K562 (cell line): ENCODE data around the gene PPM1F. TPM values are rescaled to one million over a fixed set of nuclear protein-coding genes. Genes with fewer than 3 reads are reported as not detected.

Source experiments
- ATAC-seq: fragments of 200-7000 bp; cut with Tn5 transposase; 3 replicates; pipeline ENCODE4 v1.9.1; 2020; ENCODE audit warnings: moderate library complexity
- BruUV-seq: library from RNA; stranded (reverse); fragments of 400-500 nt; replicated peaks from 2 replicates; lab custom pipeline; 2021; lab: Mats Ljungman, UMichigan
- CTCF ChIA-PET: fragments of 300-600 bp; formaldehyde crosslinking; extraction: SDS; loops from one replicate; lab custom pipeline; 2021; ENCODE audit warnings: low intra/inter-chr PET ratio; lab: Yijun Ruan, JAX
- POLR2A ChIA-PET: fragments of 300-600, 350-650 bp; sonication (Branson Sonifier 250); formaldehyde crosslinking; extraction: SDS; loops from one replicate; lab custom pipeline; 2021; ENCODE audit warnings: antibody characterized with exemption, inconsistent platforms; lab: Yijun Ruan, JAX
- DNase-seq, 4 experiments: peaks; one replicate each; pipeline versions ENCODE4 v3.0.0 to v3.0.0-alpha.2; 2011 to 2018; ENCODE audit warnings: low spot score in 3 of 4, mixed read lengths in 3 of 4; ENCODE audit errors: extremely low read depth in 1 of 4
- FAIRE-seq: peaks from 2 replicates; lab custom pipeline; 2011; peaks lifted over from hg19 to GRCh38; lab: Jason Lieb, UNC
- H2AFZ ChIP-seq: 2 replicates; pipeline ENCODE4 v1.6.0; 2011; ENCODE audit warnings: low read depth, low read length, control low read depth, inconsistent platforms
- H3K27ac ChIP-seq: fragments of 200-600 bp; 3 replicates; pipeline ENCODE4 v1.8.0; 2011; ENCODE audit warnings: low read depth, mild to moderate bottlenecking, control low read depth, inconsistent platforms, low read length, moderate library complexity, mixed read lengths; ENCODE audit errors: extremely low read depth
- H3K27me3 ChIP-seq, 2 experiments: fragments of 300-600 bp in 1 of 2; 2 replicates in 1 of 2; 3 replicates in 1 of 2; pipeline versions ENCODE4 v1.6.0 to v1.8.0; 2011; ENCODE audit warnings: inconsistent platforms in 2 of 2, low read length in 2 of 2, mild to moderate bottlenecking in 1 of 2, mixed read lengths in 1 of 2, moderate library complexity in 1 of 2; ENCODE audit not compliant: control insufficient read depth in 2 of 2, insufficient read depth in 2 of 2
- H3K36me3 ChIP-seq: fragments of 300-600 bp; 3 replicates; pipeline ENCODE4 v1.8.0; 2011; ENCODE audit warnings: mild to moderate bottlenecking, low read length, inconsistent platforms; ENCODE audit not compliant: control insufficient read depth, insufficient read depth
- H3K4me1 ChIP-seq, 2 experiments: fragments of 200-600 bp in 1 of 2; replicated peaks in 1 of 2; 2 replicates in 1 of 2; 3 replicates in 1 of 2; pipeline versions ENCODE4 v1.5.1 to v1.8.0; 2011; ENCODE audit warnings: inconsistent platforms in 2 of 2, low read length in 2 of 2, mild to moderate bottlenecking in 1 of 2, mixed read lengths in 1 of 2, moderate library complexity in 1 of 2; ENCODE audit not compliant: control insufficient read depth in 2 of 2, insufficient read depth in 2 of 2
- H3K4me2 ChIP-seq: 2 replicates; pipeline ENCODE4 v1.6.1; 2011; ENCODE audit warnings: low read length, control low read depth, inconsistent platforms, mixed read lengths; ENCODE audit not compliant: insufficient read depth
- H3K4me3 ChIP-seq: fragments of 200-600 bp; sonication (generic), shearing (Covaris generic); 2 replicates; pipeline ENCODE4 v1.5.1; 2016; ENCODE audit warnings: control low read depth, inconsistent platforms
- H3K79me2 ChIP-seq: fragments of 200-600 bp; 3 replicates; pipeline ENCODE4 v1.8.0; 2011; ENCODE audit warnings: low read length, inconsistent platforms; ENCODE audit not compliant: control insufficient read depth, insufficient read depth
- H3K9ac ChIP-seq, 2 experiments: 2 replicates each; pipeline versions ENCODE4 v1.6.0 to v1.6.1; 2011; ENCODE audit warnings: low read depth in 2 of 2, low read length in 2 of 2, control low read depth in 1 of 2, inconsistent platforms in 1 of 2, mild to moderate bottlenecking in 1 of 2, mixed read lengths in 1 of 2; ENCODE audit not compliant: insufficient read depth in 1 of 2
- H3K9me1 ChIP-seq: one replicate; pipeline ENCODE4 v1.6.0; 2011; ENCODE audit warnings: inconsistent platforms, mild to moderate bottlenecking, low read length, moderate library complexity; ENCODE audit not compliant: control insufficient read depth, insufficient read depth
- H3K9me3 ChIP-seq: replicated peaks from 2 replicates; pipeline ENCODE4 v1.5.1; 2011; ENCODE audit warnings: low read depth, low read length, inconsistent platforms; ENCODE audit not compliant: control insufficient read depth, insufficient read depth
- H4K20me1 ChIP-seq: replicated peaks from 2 replicates; pipeline ENCODE4 v1.6.1; 2011; ENCODE audit warnings: low read length, inconsistent platforms, mixed read lengths; ENCODE audit not compliant: control insufficient read depth, insufficient read depth
- ZNF23 ChIP-seq: fragments of 250-450 bp; sonication (Bioruptor Pico); IDR thresholded peaks from 2 replicates; pipeline ENCODE4 v1.4.0; 2020; ENCODE audit warnings: mild to moderate bottlenecking
- WGBS: fragments of 100-300 bp; shearing (Covaris generic); methylation state at CpG from one replicate; pipeline ENCODE4 v1.1.6; 2016; ENCODE audit warnings: low coverage, mixed read lengths; ENCODE audit not compliant: insufficient coverage; ENCODE audit errors: missing lambda C conversion rate; 5-methylcytosine and 5-hydroxymethylcytosine counted together
- in situ Hi-C: fragments of 300-500 bp; cut with MboI; formaldehyde crosslinking; loops from 4 replicates; pipeline ENCODE4 v1.15.0; 2018; ENCODE audit warnings: inconsistent platforms, mixed read lengths
- intact Hi-C: fragments of 100-400 bp; cut with micrococcal nuclease; formaldehyde crosslinking; loops from 2 replicates; pipeline ENCODE4 v1.14.2; 2022
- polyA plus RNA-seq, 8 experiments: library from polyadenylated mRNA; depleted of rRNA in 4 of 8; stranded (reverse) in 5 of 8; unstranded in 3 of 8; fragments of >200 nt; fragmentation: Nextera tagmentation in 2 of 8; fragmentation: Illumina TruSeq in 1 of 8; extraction: Ambion mirVana in 2 of 8; extraction: Trizol in 1 of 8; gene quantifications; 2 replicates each; pipeline versions ENCODE4 v1.2.1 to v1.2.3, GENCODE V29; 2011 to 2014; ENCODE audit warnings: inconsistent platforms in 1 of 8, missing spikeins in 1 of 8
- total RNA-seq, 7 experiments: library from RNA; depleted of rRNA in 6 of 7; stranded (reverse); fragments of >200 nt in 6 of 7; fragmentation: Illumina TruSeq in 2 of 7; extraction: Trizol in 2 of 7; gene quantifications; 2 replicates each; pipeline versions ENCODE4 v1.2.1 to v1.2.3, GENCODE V29; 2011 to 2021; ENCODE audit warnings: low replicate concordance in 1 of 7
- TF ChIP-seq, protein P1 (sequence below), 2 experiments: fragments of 450-650 bp in 1 of 2; sonication (generic) in 1 of 2; formaldehyde crosslinking; conservative IDR thresholded peaks; 2 replicates each; pipeline versions ENCODE4 v1.4.0 to v1.8.1; 2020 to 2022; ENCODE audit warnings: mild to moderate bottlenecking in 1 of 2, missing genetic modification reagents in 1 of 2
- TF ChIP-seq, protein P2 (sequence below): sonication (generic); formaldehyde crosslinking; IDR thresholded peaks from 2 replicates; pipeline ENCODE4 v1.8.1; 2023; ENCODE audit warnings: mild to moderate bottlenecking, missing genetic modification reagents

The PPM1F gene
- total and polyA plus RNA-seq, 9 of the 15 experiments (the other 6 are each of a cell fraction or from before 2014, with no cell fraction given): 2.1 to 159 (median 64.0) TPM

DNA sequence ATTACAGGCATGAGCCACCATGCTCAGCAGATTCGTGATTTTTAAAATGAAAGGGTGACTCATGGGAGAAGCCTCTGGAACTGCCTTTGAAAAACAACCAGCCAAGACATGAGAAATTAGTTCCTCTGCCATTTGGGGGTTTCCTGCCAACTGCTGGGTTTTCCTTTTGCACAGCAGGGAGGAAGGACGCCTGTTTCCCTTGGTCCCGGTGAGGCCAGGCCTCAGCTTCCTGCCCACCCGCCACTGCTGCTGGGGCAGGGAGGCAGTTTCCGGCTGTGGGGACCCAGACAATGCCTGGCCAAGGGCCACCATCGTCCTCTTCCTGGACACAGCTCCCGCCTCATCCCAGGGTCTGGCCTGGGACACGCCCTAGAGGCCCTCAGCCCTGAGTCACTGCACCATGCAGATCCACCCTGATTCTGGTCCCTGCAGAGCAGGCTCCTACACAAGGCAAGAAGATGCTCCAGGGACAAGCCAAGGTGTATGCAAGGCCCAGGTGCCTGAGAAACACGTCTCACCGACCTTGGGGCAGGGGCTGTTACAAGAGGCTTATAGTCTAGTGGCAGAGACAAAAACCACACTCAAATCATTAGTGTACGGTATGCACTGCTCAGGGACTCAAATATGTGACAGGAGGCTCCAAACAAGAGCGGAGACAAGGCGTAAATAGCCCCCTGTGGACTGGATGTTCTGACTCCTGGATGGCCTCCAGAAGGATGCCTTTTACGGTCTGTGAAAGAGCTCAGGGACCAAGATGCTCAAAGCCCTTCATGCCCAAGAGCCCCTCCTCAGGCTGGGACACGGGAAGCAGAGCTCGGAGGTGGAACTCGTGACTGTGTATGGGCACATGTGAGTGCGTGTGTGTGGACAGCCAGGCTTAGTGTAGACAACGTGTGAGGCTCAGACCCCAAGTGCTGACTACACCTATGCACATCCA lies 10.0 kb downstream of the PPM1F start (continued):
- TF ChIP-seq, protein P1, sequence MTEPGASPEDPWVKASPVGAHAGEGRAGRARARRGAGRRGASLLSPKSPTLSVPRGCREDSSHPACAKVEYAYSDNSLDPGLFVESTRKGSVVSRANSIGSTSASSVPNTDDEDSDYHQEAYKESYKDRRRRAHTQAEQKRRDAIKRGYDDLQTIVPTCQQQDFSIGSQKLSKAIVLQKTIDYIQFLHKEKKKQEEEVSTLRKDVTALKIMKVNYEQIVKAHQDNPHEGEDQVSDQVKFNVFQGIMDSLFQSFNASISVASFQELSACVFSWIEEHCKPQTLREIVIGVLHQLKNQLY (CRISPR knock-in tag; conservative IDR thresholded peaks at IDR 0.05): peak in 1 of 2 experiments; percentile 40; a peak in 1 of 4 replicates

DNA sequence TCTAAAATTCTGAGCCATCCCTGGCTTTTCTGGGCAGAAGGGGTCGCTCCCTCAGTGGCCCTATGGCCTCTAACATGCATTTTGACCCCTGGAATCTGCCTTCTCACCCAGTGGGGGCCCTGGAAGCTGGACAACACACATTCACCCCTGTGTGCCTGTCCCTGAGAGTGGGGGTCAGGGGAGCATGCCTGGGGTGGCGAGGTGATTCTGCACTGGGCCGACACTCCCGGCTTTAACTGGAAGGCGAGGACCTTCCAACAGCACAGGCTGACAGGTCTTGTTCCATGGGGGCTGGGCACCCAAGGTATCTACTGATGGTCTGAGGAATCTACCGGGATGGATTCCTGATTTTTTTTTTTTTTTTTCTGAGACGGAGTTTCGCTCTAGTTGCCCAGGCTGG lies 10.7 kb downstream of the PPM1F start:
- H3K36me3 ChIP-seq: peaks cover 82% of the 10 kb centered on the region
- H3K9ac ChIP-seq: peak overlapping the region in 1 of 2 experiments; percentile 11; a peak in 2 of 4 replicates
- no peak overlapping the region for H3K4me2 ChIP-seq
- H3K4me1 ChIP-seq: peaks cover 17 to 56% of the 10 kb centered on the region in 2 experiments
- H3K9me1 ChIP-seq: peaks cover 18% of the 10 kb centered on the region
- H3K9me3 ChIP-seq: no peaks in the 10 kb centered on the region
- BruUV-seq: no TSS peak
- ChIA-PET POLR2A (interaction anchor here (0.6 to 49.7 kb wide), 13 partner anchors 8 to 257 kb away, joined by 3 to 1041 read pairs (median 4); partner anchors contain the start of genes PPM1F, TOP3B and YPEL1), CTCF (interaction anchor here (0.6 to 9.2 kb wide), 2 partner anchors 126 to 230 kb away, joined by 3 to 609 read pairs; no protein-coding TSS in a partner anchor)
- in situ Hi-C loops (loop anchor here (25.0 kb wide), 3 partner anchors 405 to 805 kb away; partner anchors contain the start of gene HIC2), intact Hi-C loops (no loop called here)
- H2AFZ ChIP-seq: no peak overlapping the region
- peaks cover 14% of the 10 kb centered on the region; the same call in 2 of the 3 replicates for H3K79me2 ChIP-seq
- no peak overlapping the region for H3K4me3 ChIP-seq
- H3K27me3 ChIP-seq: no peaks in the 10 kb centered on the region
- FAIRE-seq (no peak), DNase-seq (no peak), ATAC-seq (no peak)
- H4K20me1 ChIP-seq: peaks cover 15% of the 10 kb centered on the region; the same call in 1 of the 2 replicates
- no peak for TF ChIP-seq ZNF23 (CRISPR knock-in tag)
- TF ChIP-seq, protein P2, sequence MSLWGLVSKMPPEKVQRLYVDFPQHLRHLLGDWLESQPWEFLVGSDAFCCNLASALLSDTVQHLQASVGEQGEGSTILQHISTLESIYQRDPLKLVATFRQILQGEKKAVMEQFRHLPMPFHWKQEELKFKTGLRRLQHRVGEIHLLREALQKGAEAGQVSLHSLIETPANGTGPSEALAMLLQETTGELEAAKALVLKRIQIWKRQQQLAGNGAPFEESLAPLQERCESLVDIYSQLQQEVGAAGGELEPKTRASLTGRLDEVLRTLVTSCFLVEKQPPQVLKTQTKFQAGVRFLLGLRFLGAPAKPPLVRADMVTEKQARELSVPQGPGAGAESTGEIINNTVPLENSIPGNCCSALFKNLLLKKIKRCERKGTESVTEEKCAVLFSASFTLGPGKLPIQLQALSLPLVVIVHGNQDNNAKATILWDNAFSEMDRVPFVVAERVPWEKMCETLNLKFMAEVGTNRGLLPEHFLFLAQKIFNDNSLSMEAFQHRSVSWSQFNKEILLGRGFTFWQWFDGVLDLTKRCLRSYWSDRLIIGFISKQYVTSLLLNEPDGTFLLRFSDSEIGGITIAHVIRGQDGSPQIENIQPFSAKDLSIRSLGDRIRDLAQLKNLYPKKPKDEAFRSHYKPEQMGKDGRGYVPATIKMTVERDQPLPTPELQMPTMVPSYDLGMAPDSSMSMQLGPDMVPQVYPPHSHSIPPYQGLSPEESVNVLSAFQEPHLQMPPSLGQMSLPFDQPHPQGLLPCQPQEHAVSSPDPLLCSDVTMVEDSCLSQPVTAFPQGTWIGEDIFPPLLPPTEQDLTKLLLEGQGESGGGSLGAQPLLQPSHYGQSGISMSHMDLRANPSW (CRISPR knock-in tag): peak; percentile 19; the same call in 1 of the 2 replicates
- 87% methylated on average over 8 of the region's 8 CpGs for WGBS
- no peak overlapping the region; the same call in 2 of the 3 replicates for H3K27ac ChIP-seq
